KMS-11 (cell line): Measurements from ENCODE around the gene CPLANE2.

ENCODE experiments used
- H2AFZ ChIP-seq: fragments of 200-600 bp; sonication (generic); 2 replicates; pipeline ENCODE4 v1.6.1; 2016; ENCODE audit warnings: antibody characterized with exemption, mixed run types, low read depth
- H3K27ac ChIP-seq: fragments of 200-600 bp; sonication (generic); 2 replicates; pipeline ENCODE4 v1.6.1; 2016; ENCODE audit warnings: mild to moderate bottlenecking, mixed run types
- H3K27me3 ChIP-seq: fragments of 200-600 bp; sonication (generic); 2 replicates; pipeline ENCODE4 v1.6.1; 2017; ENCODE audit warnings: mild to moderate bottlenecking, low read depth, mixed run types, moderate library complexity; ENCODE audit not compliant: insufficient read depth
- H3K36me3 ChIP-seq: fragments of 200-600 bp; sonication (generic); 2 replicates; pipeline ENCODE4 v1.6.1; 2017; ENCODE audit warnings: mild to moderate bottlenecking, mixed run types; ENCODE audit not compliant: insufficient read depth
- H3K4me1 ChIP-seq: fragments of 200-600 bp; sonication (generic); 2 replicates; pipeline ENCODE4 v1.6.1; 2016; ENCODE audit warnings: mild to moderate bottlenecking, low read depth, mixed run types; ENCODE audit not compliant: poor library complexity, severe bottlenecking
- H3K4me2 ChIP-seq: fragments of 200-600 bp; sonication (generic); 2 replicates; pipeline ENCODE4 v1.7.0; 2016; ENCODE audit warnings: mild to moderate bottlenecking, mixed run types
- H3K4me3 ChIP-seq: fragments of 200-600 bp; sonication (generic); IDR thresholded peaks from 2 replicates; pipeline ENCODE4 v1.6.1; 2017; ENCODE audit warnings: low read depth, low read length, mixed read lengths; ENCODE audit not compliant: insufficient read depth
- H3K79me2 ChIP-seq: fragments of 200-600 bp; sonication (generic); 2 replicates; pipeline ENCODE4 v1.6.1; 2016; ENCODE audit warnings: low read depth, mixed run types; ENCODE audit not compliant: insufficient read depth
- H3K9ac ChIP-seq: fragments of 200-600 bp; sonication (generic); 2 replicates; pipeline ENCODE4 v1.6.1; 2016; ENCODE audit warnings: mild to moderate bottlenecking, mixed run types
- H4K20me1 ChIP-seq: fragments of 200-600 bp; sonication (generic); 2 replicates; pipeline ENCODE4 v1.6.1; 2016; ENCODE audit warnings: mild to moderate bottlenecking, mixed run types; ENCODE audit not compliant: insufficient read depth
- TF ChIP-seq, protein P1 (sequence below): fragments of 200-600 bp; sonication (generic); conservative IDR thresholded peaks from 2 replicates; pipeline ENCODE4 v1.6.1; 2017; ENCODE audit warnings: low read depth, mild to moderate bottlenecking, antibody characterized with exemption, low read length, moderate library complexity, mixed read lengths

CPLANE2 gene

GRCh38 chr1:16244650-16245285, 7.8 kb upstream of the CPLANE2 start:
- Histone ChIP-seq H3K4me1 (peaks cover 33% of the 10 kb centered on the region), H4K20me1 (no peaks in the 10 kb centered on the region), H3K27me3 (no peaks in the 10 kb centered on the region), H3K4me2 (no peak overlapping the region), H3K79me2 (no peaks in the 10 kb centered on the region), H3K4me3 (no peak overlapping the region), H3K9ac (no peak overlapping the region), H2AFZ (no peak overlapping the region), H3K27ac (no peak overlapping the region), H3K36me3 (no peaks in the 10 kb centered on the region)
- TF ChIP-seq, protein P1, sequence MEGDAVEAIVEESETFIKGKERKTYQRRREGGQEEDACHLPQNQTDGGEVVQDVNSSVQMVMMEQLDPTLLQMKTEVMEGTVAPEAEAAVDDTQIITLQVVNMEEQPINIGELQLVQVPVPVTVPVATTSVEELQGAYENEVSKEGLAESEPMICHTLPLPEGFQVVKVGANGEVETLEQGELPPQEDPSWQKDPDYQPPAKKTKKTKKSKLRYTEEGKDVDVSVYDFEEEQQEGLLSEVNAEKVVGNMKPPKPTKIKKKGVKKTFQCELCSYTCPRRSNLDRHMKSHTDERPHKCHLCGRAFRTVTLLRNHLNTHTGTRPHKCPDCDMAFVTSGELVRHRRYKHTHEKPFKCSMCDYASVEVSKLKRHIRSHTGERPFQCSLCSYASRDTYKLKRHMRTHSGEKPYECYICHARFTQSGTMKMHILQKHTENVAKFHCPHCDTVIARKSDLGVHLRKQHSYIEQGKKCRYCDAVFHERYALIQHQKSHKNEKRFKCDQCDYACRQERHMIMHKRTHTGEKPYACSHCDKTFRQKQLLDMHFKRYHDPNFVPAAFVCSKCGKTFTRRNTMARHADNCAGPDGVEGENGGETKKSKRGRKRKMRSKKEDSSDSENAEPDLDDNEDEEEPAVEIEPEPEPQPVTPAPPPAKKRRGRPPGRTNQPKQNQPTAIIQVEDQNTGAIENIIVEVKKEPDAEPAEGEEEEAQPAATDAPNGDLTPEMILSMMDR, result peak; percentile 50

DNA sequence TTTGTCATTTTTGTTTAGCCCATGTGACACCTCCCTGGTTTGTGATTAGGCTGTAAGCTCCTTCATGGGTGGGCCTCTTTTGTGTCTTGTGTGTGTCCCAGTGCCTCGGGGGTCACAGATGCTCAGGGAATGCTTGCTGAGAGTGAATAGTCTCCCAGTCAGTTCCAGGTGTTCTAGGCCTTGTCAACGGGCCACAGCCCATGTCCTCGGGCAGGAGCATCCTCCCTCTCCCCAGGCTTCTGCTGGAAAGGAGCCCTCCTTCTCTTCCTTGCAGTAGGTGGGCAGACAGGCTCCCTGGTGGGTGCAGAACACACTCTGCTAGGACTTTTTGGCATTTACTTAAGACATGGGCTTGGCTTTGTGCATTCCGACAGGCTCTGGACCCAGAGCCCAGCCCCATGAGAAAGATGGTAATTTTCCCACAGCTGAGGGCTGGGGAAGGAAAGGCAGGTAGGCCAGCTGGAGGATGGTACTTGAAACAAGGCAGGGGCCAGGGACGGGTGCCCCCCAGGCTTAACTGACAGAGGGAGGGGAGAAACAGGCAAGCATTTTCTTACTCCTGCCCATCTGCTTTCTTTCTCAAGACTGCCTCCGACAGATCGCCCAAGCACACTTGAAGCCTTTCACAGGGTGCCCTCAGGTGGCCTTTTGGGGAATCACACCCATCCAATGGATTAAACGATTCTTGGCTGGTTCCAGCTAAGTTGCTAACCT, 7.1 kb upstream of the CPLANE2 start:
- Histone ChIP-seq H3K27ac (no peak overlapping the region), H3K4me3 (no peak overlapping the region), H3K4me2 (no peak overlapping the region), H3K9ac (no peak overlapping the region), H3K4me1 (peaks cover 26% of the 10 kb centered on the region), H3K36me3 (no peaks in the 10 kb centered on the region), H3K79me2 (no peaks in the 10 kb centered on the region), H2AFZ (no peak overlapping the region), H3K27me3 (no peaks in the 10 kb centered on the region), H4K20me1 (no peaks in the 10 kb centered on the region)
- TF ChIP-seq, protein P1, result peak; percentile 90

GRCh38 chr1:16243215-16243610, 6.2 kb upstream of the CPLANE2 start:
- Histone ChIP-seq H3K4me1 (peaks cover 17% of the 10 kb centered on the region), H3K27ac (no peak overlapping the region), H2AFZ (no peak overlapping the region), H4K20me1 (no peaks in the 10 kb centered on the region), H3K4me2 (no peak overlapping the region), H3K36me3 (no peaks in the 10 kb centered on the region), H3K27me3 (no peaks in the 10 kb centered on the region), H3K79me2 (no peaks in the 10 kb centered on the region), H3K4me3 (no peak overlapping the region), H3K9ac (no peak overlapping the region)
- TF ChIP-seq, protein P1, result no peak

DNA sequence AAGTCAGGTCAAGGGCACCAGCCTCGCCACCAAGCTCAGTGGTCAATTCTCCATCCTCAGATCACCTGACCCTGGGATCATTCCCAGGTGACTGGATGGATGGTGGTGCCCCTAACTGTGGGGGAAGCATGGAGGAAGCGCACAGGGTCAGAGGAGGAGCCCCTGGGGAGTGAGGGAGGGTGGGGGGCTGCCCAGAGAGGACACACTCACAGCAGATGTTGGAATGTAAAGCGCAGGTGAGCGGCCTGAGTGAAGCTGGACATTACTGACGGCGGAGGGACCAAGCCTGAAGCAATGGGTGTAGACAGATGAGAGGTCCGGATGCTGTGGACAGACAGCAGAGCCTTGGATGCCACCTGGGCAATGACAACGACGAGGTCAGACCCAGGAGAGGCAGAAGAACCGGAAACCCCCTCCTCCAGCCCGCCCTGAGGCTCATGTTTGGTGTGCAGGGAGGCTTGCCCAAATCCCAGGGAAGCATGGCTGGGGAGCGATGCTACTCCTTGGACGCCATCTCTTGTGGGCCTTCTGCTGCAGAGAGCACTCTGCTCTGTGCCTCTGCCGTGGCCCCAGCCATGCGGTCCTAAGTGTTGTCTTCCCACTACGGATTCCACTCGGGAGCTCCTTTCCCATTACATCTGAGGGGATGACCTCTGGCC, 5.7 kb upstream of the CPLANE2 start:
- Histone ChIP-seq H2AFZ (no peak overlapping the region), H3K4me1 (peaks cover 16% of the 10 kb centered on the region), H3K27ac (no peak overlapping the region), H3K36me3 (no peaks in the 10 kb centered on the region), H3K4me2 (no peak overlapping the region), H3K79me2 (no peaks in the 10 kb centered on the region), H3K27me3 (no peaks in the 10 kb centered on the region), H3K4me3 (no peak overlapping the region), H3K9ac (no peak overlapping the region), H4K20me1 (no peaks in the 10 kb centered on the region)
- TF ChIP-seq, protein P1, result no peak
